Measurements from ENCODE around the gene PHF2.

The PHF2 gene

DNA sequence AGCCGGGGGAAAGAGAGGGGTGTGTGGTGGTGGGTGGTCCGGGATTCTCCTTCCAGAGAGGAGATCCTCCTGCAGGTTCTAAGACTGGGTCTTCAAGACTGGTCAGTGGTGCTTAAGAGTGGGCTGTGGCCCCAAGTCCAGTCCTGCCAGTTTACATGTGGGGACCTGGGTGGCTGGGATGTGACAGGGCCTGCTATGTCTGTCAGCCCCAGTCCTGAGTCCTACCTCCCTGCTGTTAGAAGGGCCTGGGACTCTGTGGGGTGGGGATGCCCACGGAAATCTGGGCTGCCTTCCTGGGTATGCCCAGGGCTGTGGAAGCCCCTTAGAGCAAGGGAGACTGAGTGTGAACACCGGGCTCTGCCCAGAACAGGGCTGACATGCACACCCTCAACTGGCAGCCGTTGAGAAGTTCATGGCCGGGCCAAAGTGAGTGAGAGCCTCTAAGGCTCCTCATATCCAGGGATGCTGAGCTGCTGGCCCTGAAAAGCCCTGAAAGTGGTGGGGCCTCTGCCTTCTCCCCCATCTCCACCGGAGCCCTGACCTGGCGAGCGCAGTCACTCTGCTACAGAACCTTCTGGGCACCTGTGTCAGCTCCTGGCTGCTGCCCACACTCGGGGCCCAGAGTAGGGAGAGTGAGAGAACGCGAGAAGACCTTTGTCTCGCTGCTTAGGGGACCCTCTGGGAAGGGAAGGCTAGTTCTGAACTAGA lies 1.7 kb downstream of the PHF2 start:
- Histone ChIP-seq H3K4me1 (ENCODE audit: control insufficient read depth, insufficient read depth, low read length) (peaks cover 19% of the 10 kb centered on the region), H3K9ac (ENCODE audit: low read depth, low read length) (no peak overlapping the region), H3K27ac (ENCODE audit: low read depth, low read length) (no peak overlapping the region), H3K4me3 (ENCODE audit: low read depth, low read length) (peak overlapping the region; percentile 53), H3K36me3 (ENCODE audit: control insufficient read depth, insufficient read depth, low read length) (no peaks in the 10 kb centered on the region), H3K9me3 (ENCODE audit: control insufficient read depth, insufficient read depth, low read length) (no peaks in the 10 kb centered on the region), H3K27me3 (ENCODE audit: control insufficient read depth, insufficient read depth, low read length) (peaks cover 4% of the 10 kb centered on the region)

DNA sequence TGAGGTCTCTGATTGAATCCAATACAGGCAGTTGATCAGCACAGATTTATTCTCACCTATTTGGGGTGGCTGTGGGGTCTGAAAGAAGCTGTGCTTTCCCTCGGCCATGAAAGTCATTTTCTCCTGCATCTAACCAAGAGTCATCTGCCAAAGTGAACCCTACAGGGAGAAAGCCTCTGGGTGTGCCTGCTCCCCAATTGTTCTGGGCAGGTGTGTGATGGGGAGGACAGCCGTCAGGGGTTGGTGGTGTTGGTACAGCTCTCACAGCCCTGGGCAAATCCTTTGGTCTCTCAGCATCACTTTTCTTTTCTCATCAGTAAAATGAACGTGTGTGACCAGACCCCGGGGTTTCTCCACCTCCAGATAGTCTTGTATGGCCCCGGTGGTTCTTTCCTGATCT lies 2.5 kb downstream of the PHF2 start:
- peaks cover 19% of the 10 kb centered on the region for H3K4me1 ChIP-seq (ENCODE audit: control insufficient read depth, insufficient read depth, low read length)
- no peak overlapping the region for H3K27ac ChIP-seq (ENCODE audit: low read depth, low read length)
- H3K4me3 ChIP-seq (ENCODE audit: low read depth, low read length): no peak overlapping the region
- no peak overlapping the region for H3K9ac ChIP-seq (ENCODE audit: low read depth, low read length)
- no peaks in the 10 kb centered on the region for H3K9me3 ChIP-seq (ENCODE audit: control insufficient read depth, insufficient read depth, low read length)
- H3K27me3 ChIP-seq (ENCODE audit: control insufficient read depth, insufficient read depth, low read length): peaks cover 4% of the 10 kb centered on the region
- H3K36me3 ChIP-seq (ENCODE audit: control insufficient read depth, insufficient read depth, low read length): no peaks in the 10 kb centered on the region

- Histone ChIP-seq H3K4me1 (ENCODE audit: control insufficient read depth, insufficient read depth, low read length) (peaks cover 13% of the 10 kb centered on the region), H3K27me3 (ENCODE audit: control insufficient read depth, insufficient read depth, low read length) (peaks cover 4% of the 10 kb centered on the region; the same call in 1 of the 2 replicates), H3K27ac (ENCODE audit: low read depth, low read length) (no peak overlapping the region), H3K36me3 (ENCODE audit: control insufficient read depth, insufficient read depth, low read length) (no peaks in the 10 kb centered on the region), H3K9me3 (ENCODE audit: control insufficient read depth, insufficient read depth, low read length) (no peaks in the 10 kb centered on the region), H3K4me3 (ENCODE audit: low read depth, low read length) (no peak overlapping the region), H3K9ac (ENCODE audit: low read depth, low read length) (no peak overlapping the region)
Observed at GRCh38 chr9:93579711-93580516, 3.5 kb downstream of the PHF2 start.

DNA sequence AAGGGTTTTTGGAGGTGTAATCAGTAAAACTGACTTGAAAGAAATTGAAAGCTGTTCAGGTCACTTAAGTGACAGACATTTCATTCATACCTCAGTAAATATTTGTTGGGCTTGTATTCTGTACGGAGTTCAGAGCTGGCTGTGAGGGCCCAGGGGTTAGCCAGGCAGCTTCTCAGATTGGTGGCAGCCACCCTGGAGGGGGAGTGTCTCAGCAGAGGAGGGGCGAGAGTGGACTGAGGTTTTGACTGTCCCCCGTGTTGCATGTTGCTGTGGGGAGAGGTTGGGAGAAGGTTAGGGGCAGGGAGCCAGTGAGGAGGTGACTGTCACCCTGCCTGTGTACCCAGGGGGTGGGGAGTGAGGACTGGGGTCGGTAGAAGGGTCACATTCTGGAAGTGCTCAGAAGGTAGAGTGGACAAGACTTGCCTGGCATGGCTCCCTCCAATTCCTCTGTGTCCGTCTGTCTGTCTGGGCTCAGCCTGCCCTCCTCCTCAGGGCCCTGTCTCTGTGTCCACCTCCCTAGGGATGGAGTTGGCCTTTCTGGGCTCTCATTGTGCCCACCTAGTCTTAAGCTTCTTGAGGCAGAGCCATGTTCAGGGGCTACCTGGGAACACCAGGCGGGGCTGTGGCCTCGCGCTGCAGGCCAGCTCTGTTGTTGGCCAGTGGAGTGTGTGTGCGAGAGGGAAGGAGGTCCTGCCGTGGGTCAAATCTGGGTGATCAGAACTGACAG lies 4.4 kb downstream of the PHF2 start:
- no peaks in the 10 kb centered on the region for H3K27me3 ChIP-seq (ENCODE audit: control insufficient read depth, insufficient read depth, low read length)

GRCh38 chr9:93582115-93582514 lies 5.7 kb downstream of the PHF2 start:
- Histone ChIP-seq H3K27me3 (ENCODE audit: control insufficient read depth, insufficient read depth, low read length) (no peaks in the 10 kb centered on the region), H3K4me1 (ENCODE audit: control insufficient read depth, insufficient read depth, low read length) (peaks cover 7% of the 10 kb centered on the region; the same call in 1 of the 2 replicates), H3K4me3 (ENCODE audit: low read depth, low read length) (no peak overlapping the region), H3K9me3 (ENCODE audit: control insufficient read depth, insufficient read depth, low read length) (no peaks in the 10 kb centered on the region), H3K9ac (ENCODE audit: low read depth, low read length) (no peak overlapping the region), H3K27ac (ENCODE audit: low read depth, low read length) (no peak overlapping the region), H3K36me3 (ENCODE audit: control insufficient read depth, insufficient read depth, low read length) (no peaks in the 10 kb centered on the region)

More for the DNA sequence above, 4.4 kb downstream of the PHF2 start:
- no peaks in the 10 kb centered on the region for H3K9me3 ChIP-seq (ENCODE audit: control insufficient read depth, insufficient read depth, low read length)
- H3K4me1 ChIP-seq (ENCODE audit: control insufficient read depth, insufficient read depth, low read length): peaks cover 7% of the 10 kb centered on the region; the same call in 1 of the 2 replicates
- H3K27ac ChIP-seq (ENCODE audit: low read depth, low read length): no peak overlapping the region
- no peaks in the 10 kb centered on the region for H3K36me3 ChIP-seq (ENCODE audit: control insufficient read depth, insufficient read depth, low read length)
- no peak overlapping the region for H3K9ac ChIP-seq (ENCODE audit: low read depth, low read length)
- H3K4me3 ChIP-seq (ENCODE audit: low read depth, low read length): no peak overlapping the region

- Histone ChIP-seq H3K9me3 (ENCODE audit: control insufficient read depth, insufficient read depth, low read length) (no peaks in the 10 kb centered on the region), H3K9ac (ENCODE audit: low read depth, low read length) (no peak overlapping the region), H3K27me3 (ENCODE audit: control insufficient read depth, insufficient read depth, low read length) (no peaks in the 10 kb centered on the region), H3K4me1 (ENCODE audit: control insufficient read depth, insufficient read depth, low read length) (peaks cover 6% of the 10 kb centered on the region; the same call in 1 of the 2 replicates), H3K4me3 (ENCODE audit: low read depth, low read length) (no peak overlapping the region), H3K27ac (ENCODE audit: low read depth, low read length) (no peak overlapping the region), H3K36me3 (ENCODE audit: control insufficient read depth, insufficient read depth, low read length) (no peaks in the 10 kb centered on the region)
Observed at GRCh38 chr9:93582550-93582949, 6.2 kb downstream of the PHF2 start.

DNA sequence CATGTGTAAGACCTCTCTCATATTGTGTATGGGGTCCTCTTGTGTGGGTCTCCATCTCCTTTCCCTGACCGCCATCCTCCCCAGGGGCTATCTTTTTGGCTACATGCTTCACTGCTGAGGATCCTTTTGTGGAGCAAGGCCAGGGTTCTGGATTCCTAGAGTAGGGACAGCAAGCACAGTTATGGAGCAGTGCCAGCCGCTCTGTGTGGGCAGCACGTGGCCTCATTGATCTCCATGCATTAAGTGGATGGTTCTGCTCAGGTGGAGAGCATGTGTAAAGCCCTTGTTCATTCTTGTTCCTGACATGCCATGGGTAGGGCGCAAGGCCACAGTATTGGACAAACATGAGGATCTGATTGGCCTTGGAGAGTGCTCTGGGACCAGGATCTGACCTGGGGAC lies 8.9 kb downstream of the PHF2 start:
- H3K9me3 ChIP-seq (ENCODE audit: control insufficient read depth, insufficient read depth, low read length): no peaks in the 10 kb centered on the region
- H3K4me3 ChIP-seq (ENCODE audit: low read depth, low read length): no peak overlapping the region
- no peak overlapping the region for H3K9ac ChIP-seq (ENCODE audit: low read depth, low read length)
- H3K27me3 ChIP-seq (ENCODE audit: control insufficient read depth, insufficient read depth, low read length): no peaks in the 10 kb centered on the region
- H3K27ac ChIP-seq (ENCODE audit: low read depth, low read length): no peak overlapping the region
- H3K4me1 ChIP-seq (ENCODE audit: control insufficient read depth, insufficient read depth, low read length): peaks cover 7% of the 10 kb centered on the region; the same call in 1 of the 2 replicates
- no peaks in the 10 kb centered on the region for H3K36me3 ChIP-seq (ENCODE audit: control insufficient read depth, insufficient read depth, low read length)

- Histone ChIP-seq H3K36me3 (ENCODE audit: control insufficient read depth, insufficient read depth, low read length) (no peaks in the 10 kb centered on the region), H3K9me3 (ENCODE audit: control insufficient read depth, insufficient read depth, low read length) (no peaks in the 10 kb centered on the region), H3K4me3 (ENCODE audit: low read depth, low read length) (no peak overlapping the region), H3K27me3 (ENCODE audit: control insufficient read depth, insufficient read depth, low read length) (no peaks in the 10 kb centered on the region), H3K4me1 (ENCODE audit: control insufficient read depth, insufficient read depth, low read length) (peaks cover 7% of the 10 kb centered on the region; the same call in 1 of the 2 replicates), H3K27ac (ENCODE audit: low read depth, low read length) (no peak overlapping the region), H3K9ac (ENCODE audit: low read depth, low read length) (no peak overlapping the region)
Observed at GRCh38 chr9:93585695-93586094, 9.3 kb downstream of the PHF2 start.

- H3K27me3 ChIP-seq (ENCODE audit: control insufficient read depth, insufficient read depth, low read length): no peaks in the 10 kb centered on the region
- no peaks in the 10 kb centered on the region for H3K9me3 ChIP-seq (ENCODE audit: control insufficient read depth, insufficient read depth, low read length)
- no peak overlapping the region for H3K9ac ChIP-seq (ENCODE audit: low read depth, low read length)
- no peak overlapping the region for H3K27ac ChIP-seq (ENCODE audit: low read depth, low read length)
- H3K4me3 ChIP-seq (ENCODE audit: low read depth, low read length): no peak overlapping the region
- H3K36me3 ChIP-seq (ENCODE audit: control insufficient read depth, insufficient read depth, low read length): no peaks in the 10 kb centered on the region
- peaks cover 7% of the 10 kb centered on the region; the same call in 1 of the 2 replicates for H3K4me1 ChIP-seq (ENCODE audit: control insufficient read depth, insufficient read depth, low read length)
Observed at GRCh38 chr9:93586290-93587057, 10.1 kb downstream of the PHF2 start.

DNA sequence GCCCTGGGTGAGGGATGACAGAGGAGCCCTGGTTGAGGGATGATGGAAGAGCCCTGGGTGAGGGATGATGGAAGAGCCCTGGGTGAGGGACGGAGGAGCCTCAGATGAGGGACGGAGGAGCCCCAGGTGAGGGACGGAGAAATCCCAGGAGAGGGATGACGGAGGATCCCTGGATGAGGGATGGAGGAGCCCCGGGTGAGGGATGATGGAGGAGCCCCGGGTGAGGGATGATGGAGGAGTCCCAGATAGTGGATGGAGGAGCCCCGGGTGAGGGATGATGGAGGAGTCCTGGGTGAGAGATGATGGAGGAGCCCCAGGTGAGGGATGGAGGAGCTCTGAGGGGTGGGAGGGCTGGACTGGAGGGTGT lies 10.9 kb downstream of the PHF2 start:
- Histone ChIP-seq H3K36me3 (ENCODE audit: control insufficient read depth, insufficient read depth, low read length) (no peaks in the 10 kb centered on the region), H3K4me3 (ENCODE audit: low read depth, low read length) (no peak overlapping the region), H3K4me1 (ENCODE audit: control insufficient read depth, insufficient read depth, low read length) (peaks cover 7% of the 10 kb centered on the region; the same call in 1 of the 2 replicates), H3K27ac (ENCODE audit: low read depth, low read length) (no peak overlapping the region), H3K9me3 (ENCODE audit: control insufficient read depth, insufficient read depth, low read length) (no peaks in the 10 kb centered on the region), H3K9ac (ENCODE audit: low read depth, low read length) (no peak overlapping the region), H3K27me3 (ENCODE audit: control insufficient read depth, insufficient read depth, low read length) (no peaks in the 10 kb centered on the region)
